H9 (cell line): ENCODE measurements around the gene PRUNE1. TPM values are rescaled to one million over a fixed set of nuclear protein-coding genes. Genes with fewer than 3 reads are reported as not detected.

Experiments used
- DNase-seq: peaks from one replicate; pipeline ENCODE4 v3.0.0-alpha.2; 2017
- H2AFZ ChIP-seq: one replicate; pipeline ENCODE4 v1.6.1; 2013; ENCODE audit warnings: mild to moderate bottlenecking, low read length, control low read depth, moderate library complexity
- H2AK5ac ChIP-seq: 2 replicates; pipeline ENCODE4 v1.6.1; 2013; ENCODE audit warnings: low read length, control low read depth, mixed read lengths; ENCODE audit not compliant: insufficient read length
- H2BK120ac ChIP-seq: one replicate; pipeline ENCODE4 v1.6.1; 2013; ENCODE audit warnings: low read depth, mild to moderate bottlenecking, low read length, control low read depth, inconsistent platforms; ENCODE audit not compliant: poor library complexity, severe bottlenecking
- H2BK12ac ChIP-seq: 2 replicates; pipeline ENCODE4 v1.6.1; 2013; ENCODE audit warnings: low read length, control low read depth, mixed read lengths, low read depth; ENCODE audit not compliant: insufficient read length
- H2BK15ac ChIP-seq: 2 replicates; pipeline ENCODE4 v1.6.1; 2013; ENCODE audit warnings: low read depth, low read length, control low read depth
- H2BK20ac ChIP-seq: one replicate; pipeline ENCODE4 v1.6.1; 2013; ENCODE audit warnings: low read depth, mild to moderate bottlenecking, low read length, control low read depth, inconsistent platforms; ENCODE audit not compliant: poor library complexity, severe bottlenecking
- H2BK5ac ChIP-seq: 2 replicates; pipeline ENCODE4 v1.6.1; 2013; ENCODE audit warnings: low read length, control low read depth, mixed read lengths; ENCODE audit not compliant: insufficient read length
- H3K14ac ChIP-seq: 2 replicates; pipeline ENCODE4 v1.6.1; 2013; ENCODE audit warnings: low read length, control low read depth; ENCODE audit not compliant: insufficient read depth
- H3K18ac ChIP-seq: 2 replicates; pipeline ENCODE4 v1.6.1; 2013; ENCODE audit warnings: low read depth, mild to moderate bottlenecking, mixed read lengths, low read length, control low read depth; ENCODE audit not compliant: insufficient read length
- H3K23ac ChIP-seq: 2 replicates; pipeline ENCODE4 v1.6.1; 2013; ENCODE audit warnings: low read length, control low read depth, mixed read lengths, low read depth; ENCODE audit not compliant: insufficient read length
- H3K23me2 ChIP-seq: 2 replicates; pipeline ENCODE4 v1.6.1; 2013; ENCODE audit warnings: low read depth, mild to moderate bottlenecking, mixed read lengths, low read length, control low read depth; ENCODE audit not compliant: insufficient read length, poor library complexity, severe bottlenecking
- H3K27ac ChIP-seq: 2 replicates; pipeline ENCODE4 v1.5.1; 2013; ENCODE audit warnings: low read length, control low read depth, mixed read lengths, low read depth; ENCODE audit not compliant: insufficient read length
- H3K27me3 ChIP-seq: 2 replicates; pipeline ENCODE4 v1.6.1; 2013; ENCODE audit warnings: low read length, control low read depth, inconsistent platforms; ENCODE audit not compliant: insufficient read depth
- H3K4ac ChIP-seq: 2 replicates; pipeline ENCODE4 v1.6.1; 2013; ENCODE audit warnings: low read depth, mild to moderate bottlenecking, control low read depth, inconsistent platforms, low read length, moderate library complexity
- H3K4me1 ChIP-seq: 2 replicates; pipeline ENCODE4 v1.6.1; 2013; ENCODE audit warnings: low read length, control low read depth, inconsistent platforms; ENCODE audit not compliant: insufficient read depth
- H3K4me2 ChIP-seq: 2 replicates; pipeline ENCODE4 v1.6.1; 2013; ENCODE audit warnings: low read length, control low read depth, mixed read lengths; ENCODE audit not compliant: insufficient read length, insufficient read depth
- H3K56ac ChIP-seq: 2 replicates; pipeline ENCODE4 v1.6.1; 2013; ENCODE audit warnings: low read depth, mild to moderate bottlenecking, mixed read lengths, low read length, control low read depth; ENCODE audit not compliant: insufficient read length
- H3K79me1 ChIP-seq: 2 replicates; pipeline ENCODE4 v1.6.1; 2013; ENCODE audit warnings: low read depth, mild to moderate bottlenecking, moderate library complexity, low read length, control low read depth, inconsistent platforms; ENCODE audit not compliant: insufficient read depth, poor library complexity, severe bottlenecking
- H3K79me2 ChIP-seq: 2 replicates; pipeline ENCODE4 v1.6.1; 2013; ENCODE audit warnings: low read length, control low read depth, inconsistent platforms; ENCODE audit not compliant: insufficient read depth
- H3K9ac ChIP-seq: 2 replicates; pipeline ENCODE4 v1.6.1; 2013; ENCODE audit warnings: low read length, control low read depth, mixed read lengths; ENCODE audit not compliant: insufficient read length; ENCODE audit errors: extremely low read depth
- H3K9me3 ChIP-seq: one replicate; pipeline ENCODE4 v1.6.1; 2013; ENCODE audit warnings: low read depth, low read length, inconsistent platforms; ENCODE audit not compliant: control insufficient read depth
- H3T11ph ChIP-seq: one replicate; pipeline ENCODE4 v1.6.1; 2013; ENCODE audit warnings: mild to moderate bottlenecking, low read length, control low read depth, inconsistent platforms
- H4K20me1 ChIP-seq: one replicate; pipeline ENCODE4 v1.6.1; 2013; ENCODE audit not compliant: control insufficient read depth, insufficient read length, insufficient read depth
- H4K5ac ChIP-seq: 2 replicates; pipeline ENCODE4 v1.6.1; 2013; ENCODE audit warnings: low read depth, mild to moderate bottlenecking, mixed read lengths, low read length, control low read depth; ENCODE audit not compliant: insufficient read length
- H4K8ac ChIP-seq: replicated peaks from 2 replicates; pipeline ENCODE4 v1.6.1; 2013; ENCODE audit warnings: low read length, control low read depth, mixed read lengths, low read depth; ENCODE audit not compliant: insufficient read length
- H4K91ac ChIP-seq: 2 replicates; pipeline ENCODE4 v1.6.1; 2013; ENCODE audit warnings: low read depth, mild to moderate bottlenecking, moderate library complexity, mixed read lengths, low read length, control low read depth; ENCODE audit not compliant: insufficient read length
- H3K27ac Mint-ChIP-seq, 3 experiments: 2 replicates in 2 of 3; 3 replicates in 1 of 3; pipeline ENCODE4 v1.8.0; 2020 to 2021; ENCODE audit warnings: mixed read lengths in 3 of 3, mild to moderate bottlenecking in 1 of 3, moderate library complexity in 1 of 3
- H3K27me3 Mint-ChIP-seq: 2 replicates; pipeline ENCODE4 v1.8.0; 2021; ENCODE audit warnings: low read depth, mild to moderate bottlenecking, moderate library complexity, mixed read lengths
- H3K36me3 Mint-ChIP-seq, 3 experiments: 2 replicates in 2 of 3; 3 replicates in 1 of 3; pipeline ENCODE4 v1.8.0; 2020 to 2021; ENCODE audit warnings: low read depth in 3 of 3, mixed read lengths in 3 of 3; ENCODE audit not compliant: insufficient read depth in 1 of 3
- H3K4me1 Mint-ChIP-seq, 2 experiments: 2 replicates each; pipeline ENCODE4 v1.8.0; 2020; ENCODE audit warnings: mixed read lengths in 2 of 2
- H3K4me3 Mint-ChIP-seq, 2 experiments: 2 replicates in 1 of 2; 3 replicates in 1 of 2; pipeline ENCODE4 v1.8.0; 2020 to 2021; ENCODE audit warnings: mild to moderate bottlenecking in 2 of 2, mixed read lengths in 2 of 2, moderate library complexity in 1 of 2
- H3K9me3 Mint-ChIP-seq, 2 experiments: 2 replicates in 1 of 2; 3 replicates in 1 of 2; pipeline ENCODE4 v1.8.0; 2020; ENCODE audit warnings: mild to moderate bottlenecking in 2 of 2, mixed read lengths in 2 of 2, moderate library complexity in 1 of 2
- CTCF ChIP-seq: fragments of 200-600 bp; sonication (generic); conservative IDR thresholded peaks from 3 replicates; pipeline ENCODE4 v1.8.0; 2021; ENCODE audit warnings: antibody characterized with exemption, mild to moderate bottlenecking
- WGBS: extraction: QIAGEN DNeasy Blood & Tissue Kit; methylation state at CpG from one replicate; pipeline ENCODE4 v1.1.7; 2013; ENCODE audit warnings: missing lambda C conversion rate, low lambda C conversion rate, mixed read lengths; ENCODE audit not compliant: insufficient read length; ENCODE audit errors: extremely low coverage; 5-methylcytosine and 5-hydroxymethylcytosine counted together
- total RNA-seq: library from RNA; stranded (reverse); gene quantifications from 2 replicates; pipeline ENCODE4 v1.2.1, GENCODE V29; 2021

Gene PRUNE1
- total RNA-seq, 1 experiment from 2014 or later, result 22.3 TPM

GRCh38 chr1:150971583-150972416, 36.4 kb upstream of the PRUNE1 start:
- H3K4me2 ChIP-seq, result peak overlapping the region; percentile 72
- H3K27ac Mint-ChIP-seq, result peak overlapping the region; percentile 79 to 96 (median 92); a peak in 6 of 7 replicates
- no peak overlapping the region for H4K91ac ChIP-seq
- H3K79me1 ChIP-seq, result no peaks in the 10 kb centered on the region
- no peak overlapping the region for H3T11ph ChIP-seq
- no peak overlapping the region for H3K9ac ChIP-seq
- no peaks in the 10 kb centered on the region for H3K27me3 Mint-ChIP-seq
- H2BK20ac ChIP-seq, result no peak overlapping the region
- DNase-seq, result peak; percentile 50
- H3K4me1 Mint-ChIP-seq, result peaks cover 56 to 59% of the 10 kb centered on the region in 2 experiments
- H2BK12ac ChIP-seq, result no peak overlapping the region
- H3K56ac ChIP-seq, result no peak overlapping the region
- H4K8ac ChIP-seq, result no peak overlapping the region
- peak; percentile 40; the same call in 2 of the 3 replicates for TF ChIP-seq CTCF
- H3K79me2 ChIP-seq, result peaks cover 31% of the 10 kb centered on the region; the same call in 1 of the 2 replicates
- H2BK120ac ChIP-seq, result no peak overlapping the region
- H4K5ac ChIP-seq, result no peak overlapping the region
- no peaks in the 10 kb centered on the region for H3K9me3 Mint-ChIP-seq
- no peak overlapping the region for H3K4ac ChIP-seq
- no peak overlapping the region for H3K18ac ChIP-seq
- H2BK5ac ChIP-seq, result no peak overlapping the region
- H3K23me2 ChIP-seq, result peaks cover 12% of the 10 kb centered on the region
- H2AK5ac ChIP-seq, result no peak overlapping the region
- H3K23ac ChIP-seq, result no peak overlapping the region
- H2AFZ ChIP-seq, result no peak overlapping the region
- WGBS, result no CpG with 5 or more reads among the region's 6 CpGs
- H3K14ac ChIP-seq, result no peak overlapping the region
- H3K36me3 Mint-ChIP-seq, result peaks cover 25 to 27% (median 26%) of the 10 kb centered on the region in 3 experiments
- no peaks in the 10 kb centered on the region for H3K27me3 ChIP-seq
- no peaks in the 10 kb centered on the region for H4K20me1 ChIP-seq
- H3K4me3 Mint-ChIP-seq, result peak overlapping the region; percentile 78 to 86
- H3K27ac ChIP-seq, result no peak overlapping the region
- no peaks in the 10 kb centered on the region for H3K9me3 ChIP-seq
- H3K4me1 ChIP-seq, result peaks cover 13% of the 10 kb centered on the region
- H2BK15ac ChIP-seq, result no peak overlapping the region
